Activated CD8-positive, alpha-beta memory T cell treated with anti-CD3 and anti-CD28 coated beads, Interleukin-2, amount 50 U/mL, for 48 hours (primary cell): ENCODE data around the gene CEP350.

Experiments
- DNase-seq: peaks from one replicate; pipeline ENCODE4 v3.0.0-alpha.2; 2020

CEP350 gene

DNA sequence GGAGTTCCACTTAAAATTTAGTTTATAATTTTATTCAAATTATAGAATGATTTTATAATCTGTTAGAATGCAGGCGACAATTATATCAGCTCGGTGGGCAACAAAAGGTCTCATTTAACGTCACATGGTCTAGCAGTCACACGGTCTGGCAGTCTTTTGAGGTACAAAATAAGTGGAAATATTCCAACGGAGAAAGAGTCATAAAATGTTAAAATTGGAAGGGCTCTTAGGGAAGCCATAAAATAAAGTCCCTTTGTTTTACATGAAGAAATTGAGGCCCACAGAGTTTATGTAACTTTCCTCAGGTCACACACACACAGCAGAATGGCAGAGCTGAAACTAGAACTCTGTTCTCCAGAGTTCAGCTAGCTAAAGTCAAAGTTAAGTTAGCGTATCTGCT, 115.7 kb downstream of the CEP350 start:
- no peak for DNase-seq

DNA sequence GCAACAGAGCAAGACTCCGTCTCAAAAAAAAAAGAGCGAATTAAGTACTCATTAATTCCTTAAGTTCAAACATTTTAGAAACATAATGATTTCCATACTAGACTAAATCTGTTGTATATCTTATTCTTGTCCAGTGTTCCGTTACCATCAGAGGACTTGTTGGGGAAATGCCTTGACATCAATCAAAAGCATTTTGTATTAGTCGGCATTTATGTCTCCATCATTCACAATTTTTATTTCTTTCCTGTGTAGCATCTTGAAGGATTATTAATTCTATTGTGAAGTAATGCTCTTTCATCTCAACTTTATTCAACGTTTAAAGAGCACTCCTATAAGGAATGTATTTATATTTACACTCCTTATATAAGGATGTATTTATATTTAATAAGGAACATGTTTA, 117.1 kb downstream of the CEP350 start:
- no peak for DNase-seq

DNA sequence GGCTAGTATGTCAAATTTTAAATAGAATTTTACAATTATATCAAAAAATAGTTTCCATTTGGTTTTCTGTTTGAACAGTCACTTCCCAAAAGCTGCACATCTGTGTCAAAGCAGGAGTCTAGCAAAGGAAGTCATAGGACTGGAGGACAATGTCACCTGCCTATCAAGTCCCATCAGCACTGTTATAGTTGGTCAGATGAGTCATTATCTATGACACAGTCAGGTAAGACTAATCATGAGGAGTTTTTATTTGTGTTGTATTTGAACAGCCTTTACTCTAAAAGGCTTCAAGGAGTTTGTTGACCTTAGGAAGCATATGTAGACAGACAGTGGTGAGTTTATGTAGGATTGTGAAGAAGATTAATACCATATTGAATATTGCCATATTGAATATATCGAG, 125.8 kb downstream of the CEP350 start:
- no peak for DNase-seq

DNA sequence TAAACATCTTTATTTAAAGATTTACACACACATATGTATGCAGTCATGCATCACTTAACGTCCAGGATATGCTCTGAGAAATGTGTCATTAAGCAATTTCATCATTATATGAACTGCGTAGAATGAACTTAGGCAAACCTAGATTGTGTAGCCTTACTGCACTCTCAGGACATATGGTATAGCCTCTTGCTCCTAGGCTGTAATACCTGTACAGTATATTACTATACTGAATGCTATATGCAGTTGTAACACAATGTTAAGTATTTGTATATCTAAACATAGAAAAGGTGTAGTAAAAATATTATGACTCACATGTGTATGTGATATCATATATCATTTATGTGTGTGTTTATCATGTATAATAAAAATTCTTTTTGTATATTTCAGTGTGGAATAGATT, 126.9 kb downstream of the CEP350 start:
- DNase-seq = no peak

DNA sequence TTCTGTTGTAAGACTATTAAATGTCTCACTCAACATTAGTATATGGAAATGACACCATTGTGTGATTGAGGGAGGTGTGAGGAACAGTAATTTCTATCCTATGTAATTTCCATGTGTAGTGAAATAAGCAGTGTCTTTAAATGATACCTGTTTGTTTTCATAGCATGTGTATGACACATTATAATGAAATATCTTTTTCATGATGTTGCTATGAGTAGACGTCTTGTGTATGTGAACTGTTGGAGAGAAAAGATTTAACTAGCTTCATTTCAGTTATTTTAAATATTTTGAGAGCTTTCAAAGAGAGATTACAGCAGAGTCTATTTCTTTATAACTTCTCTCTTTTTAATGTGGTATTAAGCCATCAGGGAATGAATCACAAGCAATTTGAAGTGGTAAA, 128.6 kb downstream of the CEP350 start:
- no peak for DNase-seq

DNA sequence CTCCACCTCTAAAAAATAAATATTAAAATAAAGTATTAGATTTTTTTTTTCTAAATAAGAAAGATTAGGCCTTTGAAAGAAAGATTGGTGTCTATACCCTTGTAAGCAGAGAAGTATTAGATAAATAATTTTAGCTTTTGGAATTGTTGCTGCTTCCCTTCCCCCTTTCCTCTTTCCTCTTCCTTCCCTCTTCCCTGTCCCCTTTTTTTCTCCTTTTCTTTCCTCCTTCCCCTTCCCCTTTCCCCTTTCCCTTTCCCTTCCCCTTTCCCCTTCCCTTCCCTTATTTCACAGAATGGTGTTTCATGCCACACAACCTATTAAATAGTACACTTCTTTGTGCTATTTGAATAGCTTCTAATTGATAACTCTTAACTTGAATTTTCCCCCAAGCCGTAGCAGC, 130.3 kb downstream of the CEP350 start:
- no peak for DNase-seq

DNA sequence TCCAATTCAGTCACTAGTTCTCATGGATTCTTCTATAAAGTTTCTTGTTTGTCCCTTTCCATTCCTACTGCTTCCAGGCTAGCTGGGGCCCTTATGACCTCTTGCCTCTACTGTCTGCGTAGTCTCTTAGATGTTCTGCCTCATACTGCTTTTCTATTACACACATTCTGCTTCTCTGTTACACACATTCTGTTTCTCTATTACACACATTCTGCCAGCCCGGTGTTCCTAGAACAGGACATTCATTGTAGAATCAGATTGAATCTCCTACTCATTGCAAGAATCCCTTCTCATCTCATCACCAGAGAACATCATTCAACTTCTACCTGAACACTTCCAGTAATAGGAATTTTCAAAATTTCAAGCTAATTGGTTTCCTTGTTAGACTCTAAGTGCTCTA, 130.7 kb downstream of the CEP350 start:
- no peak for DNase-seq

DNA sequence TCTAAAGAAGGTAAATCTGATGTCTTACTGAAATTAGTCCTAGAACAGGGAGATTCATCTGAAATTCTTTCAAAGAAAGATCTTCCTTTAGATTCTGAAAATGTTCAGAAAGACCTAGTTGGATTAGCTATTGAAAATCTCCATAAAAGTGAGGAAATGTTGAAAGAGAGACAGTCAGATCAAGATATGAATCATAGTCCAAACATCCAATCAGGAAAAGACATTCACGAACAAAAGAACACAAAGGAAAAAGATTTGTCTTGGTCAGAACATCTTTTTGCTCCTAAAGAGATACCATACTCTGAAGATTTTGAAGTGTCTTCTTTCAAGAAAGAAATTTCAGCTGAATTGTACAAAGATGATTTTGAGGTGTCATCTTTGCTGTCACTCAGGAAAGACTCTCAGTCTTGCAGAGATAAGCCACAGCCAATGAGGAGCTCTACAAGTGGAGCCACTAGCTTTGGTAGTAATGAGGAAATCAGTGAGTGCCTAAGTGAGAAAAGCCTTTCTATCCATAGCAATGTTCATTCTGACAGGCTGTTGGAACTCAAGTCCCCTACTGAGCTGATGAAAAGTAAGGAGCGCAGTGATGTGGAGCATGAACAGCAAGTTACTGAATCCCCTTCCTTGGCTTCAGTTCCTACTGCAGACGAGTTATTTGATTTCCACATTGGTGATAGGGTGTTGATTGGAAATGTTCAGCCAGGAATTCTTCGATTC, 138.5 kb downstream of the CEP350 start:
- DNase-seq = no peak

DNA sequence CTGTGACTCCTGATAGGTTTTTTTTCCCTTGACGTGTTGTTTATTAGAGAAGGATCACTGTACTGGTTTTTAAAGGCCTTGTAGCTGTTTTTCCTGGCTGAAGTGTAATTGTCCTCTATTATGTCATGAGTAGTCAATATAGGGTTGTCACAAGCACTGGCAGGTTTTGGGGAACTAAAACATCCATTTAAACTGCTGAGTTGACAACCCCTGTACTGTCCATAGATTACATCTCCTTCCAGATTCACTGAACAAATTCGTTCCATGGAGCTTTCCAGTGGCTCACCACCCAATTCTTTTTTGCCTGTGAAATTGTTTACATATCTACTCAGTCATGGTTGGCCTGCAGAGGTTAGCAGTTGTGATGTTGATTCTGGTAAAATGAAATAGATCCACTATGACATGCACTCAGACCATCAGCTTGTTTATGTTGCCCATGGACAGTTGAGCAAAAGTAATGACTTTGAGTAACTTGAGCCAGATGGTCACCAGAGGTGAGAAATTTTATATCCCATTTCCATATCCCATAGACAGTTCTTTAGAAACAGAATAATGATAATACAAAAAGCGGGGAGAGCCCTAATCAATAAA, 140.2 kb downstream of the CEP350 start:
- no peak for DNase-seq

DNA sequence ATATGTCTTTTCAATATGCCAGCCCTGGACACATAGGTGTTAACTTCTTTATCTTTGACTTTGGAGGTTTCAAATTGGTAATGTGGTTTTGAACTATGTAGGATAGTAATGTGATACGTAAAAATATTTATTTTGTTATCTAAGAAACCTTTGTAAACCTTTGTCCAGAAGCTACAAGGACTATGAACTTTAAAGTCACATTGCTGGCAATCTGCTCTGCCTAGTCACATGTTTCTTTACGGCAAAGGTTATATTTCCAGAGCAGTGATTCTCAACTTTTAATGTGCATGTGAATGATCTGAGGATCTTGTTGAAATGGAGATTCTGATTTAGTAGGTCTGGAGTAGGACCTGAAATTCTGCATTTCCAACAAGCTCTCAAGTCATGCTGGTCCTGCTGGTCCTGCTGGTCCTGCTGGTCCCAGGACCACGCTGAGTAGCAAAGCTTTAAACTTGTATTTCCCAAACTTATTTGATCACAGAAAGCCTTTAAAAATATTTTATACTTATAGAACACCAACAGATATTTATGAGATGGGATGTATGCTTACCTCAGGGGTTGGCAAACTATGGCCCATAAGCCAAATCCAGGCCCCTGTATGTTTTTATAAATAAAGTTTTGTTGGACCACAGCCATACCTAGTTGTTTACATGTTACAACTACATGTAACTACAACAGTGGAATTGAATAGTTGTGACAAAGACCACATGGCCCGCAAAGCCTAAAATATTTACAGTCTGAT, 142.1 kb downstream of the CEP350 start:
- no peak for DNase-seq

DNA sequence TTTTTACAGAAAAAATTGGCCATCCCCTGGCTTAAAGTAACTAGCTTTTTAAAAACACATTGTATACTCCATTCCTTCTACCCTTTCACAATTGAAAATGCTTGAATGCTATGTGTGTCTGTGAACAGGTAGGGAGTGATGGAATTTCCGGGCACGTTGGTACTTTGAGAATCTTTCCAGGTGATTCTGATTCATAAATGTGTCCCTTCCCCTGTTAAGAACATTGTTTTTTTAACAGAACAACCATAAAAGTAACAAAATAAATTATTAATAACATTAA, 142.7 kb downstream of the CEP350 start:
- no peak for DNase-seq

DNA sequence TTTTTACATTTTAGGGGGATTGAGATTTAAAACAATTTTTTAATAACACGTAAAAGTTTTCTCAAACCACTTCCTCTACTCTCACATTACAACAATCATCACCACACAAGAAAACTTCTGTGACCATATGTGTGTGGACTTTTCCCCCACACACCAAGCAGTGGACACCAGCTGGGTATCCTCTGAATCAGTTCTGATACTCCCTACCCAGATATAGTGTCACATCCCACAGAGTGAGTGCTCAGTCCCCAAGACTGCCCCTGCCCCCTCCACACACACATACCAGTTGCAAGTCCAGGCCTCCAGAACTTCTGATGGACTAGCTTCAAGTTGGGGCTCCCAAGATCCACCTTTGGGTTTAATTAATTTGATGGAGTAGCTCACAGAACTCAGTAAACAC, 146.8 kb downstream of the CEP350 start:
- no peak for DNase-seq

DNA sequence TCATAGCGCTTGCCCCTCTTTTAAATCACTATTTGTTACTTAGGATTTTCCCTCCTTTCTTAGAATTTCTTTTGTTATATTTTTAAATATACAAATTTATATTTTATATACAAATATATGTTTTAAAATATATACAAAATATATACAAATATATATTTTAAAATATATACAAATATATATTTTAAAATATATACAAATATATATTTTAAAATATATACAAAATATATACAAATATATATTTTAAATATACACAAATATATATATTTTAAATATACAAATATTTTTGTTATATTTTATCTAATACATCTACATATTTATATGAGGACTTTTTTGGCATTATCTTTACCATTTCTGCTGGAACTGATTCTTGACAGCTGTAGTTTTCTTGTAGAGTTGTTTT, 149.2 kb downstream of the CEP350 start:
- DNase-seq = no peak

DNA sequence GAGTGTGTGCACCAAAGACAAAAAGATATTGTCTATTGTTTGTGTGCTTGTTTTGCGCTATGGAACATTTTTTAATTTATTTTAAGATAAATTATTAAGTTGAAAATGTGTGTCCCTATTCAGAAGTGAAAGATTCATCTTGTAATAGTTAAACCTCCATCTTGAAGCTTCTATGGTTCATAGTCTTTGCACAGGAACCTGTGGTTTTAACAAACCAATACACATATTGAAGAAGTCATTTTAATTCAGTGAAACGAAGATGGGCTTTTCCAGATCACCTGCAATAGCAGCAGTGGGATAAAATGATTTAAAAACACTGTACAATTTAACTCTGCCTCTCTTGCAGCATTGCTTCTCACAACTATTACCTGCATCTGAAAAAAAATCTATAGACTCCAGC, 157.5 kb downstream of the CEP350 start:
- no peak for DNase-seq

DNA sequence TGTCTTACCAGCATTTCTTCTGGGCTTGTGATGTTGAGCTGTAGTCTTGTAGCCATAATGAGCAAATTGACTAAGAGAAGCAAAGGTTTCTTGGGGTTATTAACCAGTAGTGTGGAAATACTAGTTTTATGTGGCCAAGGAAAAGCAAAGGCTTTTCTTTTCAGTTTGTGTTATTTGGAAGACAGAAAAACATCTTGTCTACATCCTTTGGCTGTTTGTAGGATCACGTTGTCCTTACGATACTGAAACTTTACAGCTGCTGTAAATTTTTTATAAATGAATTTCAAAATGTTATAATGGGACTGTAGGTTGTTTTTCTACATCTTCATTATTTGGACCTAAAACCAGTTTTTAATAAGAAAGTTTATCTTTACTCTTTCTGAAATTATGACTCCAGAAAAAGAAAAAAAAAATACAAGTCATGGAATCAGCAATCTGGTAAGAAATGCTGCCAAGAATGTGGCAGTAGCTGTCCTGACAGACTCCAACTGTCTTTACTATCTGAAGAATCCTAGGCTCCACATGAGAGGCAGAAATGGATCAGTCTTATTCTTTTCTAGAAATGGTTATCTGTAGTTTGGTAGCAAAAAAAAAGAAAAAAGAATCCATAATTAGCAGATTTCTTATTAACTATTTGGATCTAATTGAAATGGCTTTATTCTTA, 158.5 kb downstream of the CEP350 start:
- DNase-seq = no peak

DNA sequence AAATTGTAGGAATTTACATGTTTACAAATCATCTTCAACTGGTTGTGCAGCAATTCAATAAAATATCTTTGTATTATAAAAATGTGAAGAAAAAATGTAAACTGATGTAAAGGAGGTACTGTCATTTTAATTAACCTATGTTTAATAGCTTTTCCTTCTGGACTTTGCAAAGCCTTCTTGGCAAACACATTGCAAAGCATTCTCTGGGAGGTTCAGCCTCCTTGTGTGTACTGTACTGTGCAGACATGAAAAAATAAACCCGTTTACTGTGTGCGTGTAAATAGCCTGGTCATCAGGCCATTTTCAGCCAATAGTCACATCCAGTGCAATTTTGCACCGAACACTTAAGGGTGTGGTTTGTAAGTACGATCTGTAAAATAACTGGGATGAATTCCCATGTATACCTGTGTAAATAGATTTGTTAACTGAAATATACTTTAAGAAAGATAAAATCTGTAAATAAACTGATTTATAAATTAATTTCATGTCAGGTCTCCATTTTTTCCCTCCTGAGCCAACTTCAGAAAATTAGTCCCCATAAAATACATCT, 159.9 kb downstream of the CEP350 start:
- no peak for DNase-seq

DNA sequence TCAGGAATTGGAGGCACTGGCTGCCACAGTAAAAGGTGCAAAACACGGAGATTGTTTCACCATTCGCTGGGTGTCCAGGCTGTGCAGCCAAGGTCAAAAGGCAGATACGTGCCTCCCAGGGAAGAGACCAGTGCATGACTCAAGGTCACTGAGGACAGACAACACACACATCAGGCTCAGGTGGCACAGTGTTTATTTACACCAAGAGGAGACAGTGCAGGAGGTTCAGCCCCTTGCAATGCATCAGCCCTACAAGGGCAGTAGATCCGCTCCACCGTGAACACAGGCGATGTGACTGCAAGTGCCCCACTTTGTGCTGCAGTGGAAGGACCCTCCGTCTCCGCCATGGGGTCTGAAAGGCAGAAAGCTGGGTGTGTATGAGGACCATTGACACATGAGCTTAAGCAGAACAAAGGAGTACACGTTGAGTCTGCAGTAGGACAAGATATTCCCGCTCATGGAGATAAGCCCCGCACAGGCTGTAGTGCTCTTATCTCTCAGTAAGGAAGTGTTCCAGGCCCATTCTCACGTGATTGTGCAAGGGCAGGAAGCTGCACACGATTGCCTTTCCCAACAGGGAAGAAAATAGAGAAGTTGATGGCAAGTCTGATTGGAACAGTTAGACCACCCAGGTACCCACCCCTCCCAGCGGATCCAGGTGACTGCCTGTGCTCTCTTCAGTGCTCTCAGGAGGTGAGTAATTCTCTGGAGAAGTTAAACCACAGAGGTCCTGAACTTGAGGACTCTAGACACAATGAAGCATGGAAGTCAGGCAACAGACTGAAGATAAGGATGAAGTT, 162.6 kb downstream of the CEP350 start:
- no peak for DNase-seq

DNA sequence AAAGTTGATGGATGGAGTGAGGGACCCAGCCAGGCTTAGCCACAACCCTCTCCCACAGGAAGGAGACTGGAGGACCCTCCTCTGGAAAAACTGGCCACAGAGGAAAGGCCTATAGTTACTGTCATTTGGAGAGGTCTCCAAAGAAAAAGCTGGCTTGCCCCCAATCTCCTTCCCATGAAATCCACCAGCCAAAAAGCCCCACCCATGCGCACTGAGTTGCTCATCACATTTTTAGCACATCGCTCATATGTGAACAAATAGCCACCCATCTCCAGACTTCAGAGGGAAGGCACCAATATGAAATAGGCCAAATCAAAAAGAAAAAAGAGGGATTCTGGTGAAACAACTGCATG, 163.1 kb downstream of the CEP350 start:
- no peak for DNase-seq

DNA sequence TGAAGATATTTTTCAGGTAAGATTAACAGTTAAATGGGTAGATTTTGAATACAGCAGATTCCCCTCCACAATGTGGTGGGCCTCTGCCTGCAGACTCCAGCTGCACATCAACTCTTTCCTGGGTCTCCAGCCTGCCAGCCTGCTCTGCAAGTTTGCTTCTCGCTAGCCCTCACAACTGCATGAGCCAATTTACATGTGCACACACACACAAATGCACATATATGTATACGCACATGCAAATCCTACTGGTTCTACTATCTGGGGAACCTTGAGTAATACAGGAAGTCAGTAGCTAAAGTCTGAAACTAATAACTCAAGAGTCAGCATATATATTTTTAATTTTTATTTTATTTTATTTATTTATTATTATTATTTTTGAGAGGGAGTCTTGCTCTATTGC, 165.2 kb downstream of the CEP350 start:
- DNase-seq = no peak

DNA sequence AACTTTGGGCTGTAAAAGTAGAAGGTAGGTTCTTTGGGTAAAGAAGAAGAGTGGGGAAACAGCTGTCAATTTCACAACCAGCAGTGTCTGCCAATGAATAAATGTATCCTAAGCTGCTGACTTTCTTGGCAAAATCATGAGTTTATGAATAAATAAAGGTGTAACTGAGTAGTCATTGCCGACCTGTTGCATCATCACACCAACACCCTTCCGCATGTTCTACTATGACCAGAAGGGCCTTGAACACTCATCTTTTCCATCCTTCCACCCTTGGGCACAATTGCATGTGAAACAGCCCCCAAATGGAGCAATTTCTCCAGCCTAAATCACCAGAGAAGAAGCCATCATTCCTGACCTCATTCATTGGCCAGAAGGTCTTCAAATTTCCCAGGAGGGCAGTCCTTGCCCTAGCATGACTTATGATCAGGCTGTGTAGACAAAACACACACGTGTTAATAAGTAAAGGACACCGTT, 168.9 kb downstream of the CEP350 start:
- no peak for DNase-seq

DNA sequence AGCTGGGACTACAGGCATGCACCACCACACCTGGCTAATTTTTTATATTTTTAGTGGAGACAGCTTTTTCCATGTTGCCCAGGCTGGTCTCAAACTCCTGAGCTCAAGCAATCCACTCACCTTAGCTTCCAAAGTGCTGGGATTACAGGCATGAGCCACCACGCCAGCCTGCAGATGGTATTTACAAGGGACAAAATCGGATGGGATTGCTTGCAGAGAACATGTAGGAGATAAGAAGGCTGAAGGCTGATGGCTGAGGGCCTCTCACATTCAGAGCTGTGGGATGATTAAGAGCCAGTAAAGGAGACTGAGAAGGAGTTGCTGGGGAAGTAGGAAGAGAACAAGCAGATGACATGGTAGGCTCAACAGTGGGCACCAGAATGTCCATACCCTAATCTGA, 176.0 kb downstream of the CEP350 start:
- no peak for DNase-seq

DNA sequence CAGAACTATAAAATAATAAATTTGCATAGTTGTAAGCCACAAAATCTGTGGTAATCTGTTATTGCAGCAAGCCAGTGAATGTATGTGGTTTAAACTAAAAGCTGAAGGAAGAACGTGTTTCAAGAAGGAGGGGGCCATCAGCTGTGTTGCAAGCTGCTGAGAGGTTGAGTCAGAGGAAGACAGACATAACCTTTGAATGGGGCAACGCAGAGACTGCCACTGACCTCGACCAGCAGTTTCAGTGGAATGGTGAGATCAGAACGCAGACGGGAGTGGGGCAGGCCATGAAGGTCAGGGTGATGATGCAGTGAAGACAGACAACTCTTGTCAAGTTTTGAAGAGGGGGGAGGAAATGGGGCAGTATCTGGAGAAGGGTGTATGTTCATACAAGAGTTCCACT, 176.9 kb downstream of the CEP350 start:
- no peak for DNase-seq

DNA sequence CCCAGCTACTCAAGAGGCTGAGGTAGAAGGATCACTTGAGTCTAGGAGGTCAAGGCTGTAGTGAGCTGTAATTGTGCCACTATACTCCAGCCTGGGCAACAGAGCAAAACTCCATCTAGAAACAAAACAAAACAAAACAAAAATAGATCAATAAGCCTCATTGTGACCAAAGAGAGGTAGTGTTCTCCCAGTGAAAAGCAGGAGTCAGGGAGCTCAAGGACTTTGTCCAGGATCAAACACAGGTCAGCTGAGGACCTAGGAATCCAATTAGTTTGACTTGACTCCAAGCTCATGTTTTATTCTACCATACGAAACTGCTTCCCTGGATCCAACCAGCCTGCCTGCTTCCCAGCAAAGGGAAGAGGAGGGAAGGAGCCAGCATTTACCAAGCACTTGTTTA, 178.6 kb downstream of the CEP350 start:
- no peak for DNase-seq
